KOPT-K1 (cell line): ENCODE results near the gene PPAT.
"Not testable (repeated sequence)": the region's sequence is repeated elsewhere in the genome, so short reads cannot be mapped to it uniquely, and the experiment has no call there.

Experiments used
- H3K27ac ChIP-seq: fragments of 200-600 bp; sonication (generic); 2 replicates; pipeline ENCODE4 v1.5.1; 2016; ENCODE audit warnings: antibody characterized with exemption, mild to moderate bottlenecking, low read depth, low read length; ENCODE audit not compliant: poor library complexity, severe bottlenecking
- H3K36me3 ChIP-seq: fragments of 200-600 bp; sonication (generic); 2 replicates; pipeline ENCODE4 v1.5.1; 2017; ENCODE audit warnings: antibody characterized with exemption, mild to moderate bottlenecking, low read length, moderate library complexity; ENCODE audit not compliant: insufficient read depth
- H3K9me3 ChIP-seq: fragments of 200-600 bp; sonication (generic); 2 replicates; pipeline ENCODE4 v1.5.1; 2017; ENCODE audit warnings: antibody characterized with exemption, low read length, mild to moderate bottlenecking; ENCODE audit not compliant: insufficient read depth, poor library complexity, severe bottlenecking

Gene PPAT

DNA sequence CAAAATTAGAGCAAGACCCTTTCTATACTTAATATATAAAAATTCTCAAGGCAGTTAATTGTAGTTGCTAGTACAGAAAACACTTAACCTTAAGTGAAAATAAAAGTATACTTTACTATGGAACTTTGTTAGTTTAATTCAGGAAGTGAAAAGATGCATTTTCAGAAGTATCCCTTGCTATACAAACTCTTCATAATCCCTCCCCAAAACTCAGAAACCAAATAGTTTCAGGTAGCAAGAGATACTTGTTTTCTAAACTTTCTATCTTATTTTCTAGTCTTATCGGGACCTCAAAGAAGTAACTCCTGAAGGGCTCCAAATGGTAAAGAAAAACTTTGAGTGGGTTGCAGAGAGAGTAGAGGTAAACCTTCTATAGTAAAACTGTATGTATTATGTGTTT, 14.9 kb upstream of the PPAT start:
- H3K27ac ChIP-seq: no peak overlapping the region
- H3K9me3 ChIP-seq: no peaks in the 10 kb centered on the region
- peaks cover 100% of the 10 kb centered on the region for H3K36me3 ChIP-seq

DNA sequence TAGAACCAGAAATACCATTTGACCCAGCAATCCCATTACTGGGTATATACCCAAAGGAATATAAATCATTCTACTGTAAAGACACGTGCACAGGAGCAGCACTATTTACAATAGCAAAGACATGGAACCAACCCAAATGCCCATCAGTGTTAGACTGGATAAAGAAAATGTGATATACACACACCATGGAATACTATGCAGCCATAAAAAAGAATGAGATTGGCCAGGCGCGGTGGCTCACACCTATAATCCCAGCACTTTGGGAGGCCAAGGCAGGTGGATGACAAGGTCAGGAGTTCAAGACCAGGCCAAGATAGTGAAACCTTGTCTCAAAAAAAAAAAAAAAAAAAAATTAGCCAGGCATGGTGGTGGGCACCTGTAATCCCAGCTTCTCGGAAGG, 14.1 kb upstream of the PPAT start:
- H3K36me3 ChIP-seq: peaks cover 100% of the 10 kb centered on the region
- not testable (repeated sequence) for H3K9me3 ChIP-seq, H3K27ac ChIP-seq

DNA sequence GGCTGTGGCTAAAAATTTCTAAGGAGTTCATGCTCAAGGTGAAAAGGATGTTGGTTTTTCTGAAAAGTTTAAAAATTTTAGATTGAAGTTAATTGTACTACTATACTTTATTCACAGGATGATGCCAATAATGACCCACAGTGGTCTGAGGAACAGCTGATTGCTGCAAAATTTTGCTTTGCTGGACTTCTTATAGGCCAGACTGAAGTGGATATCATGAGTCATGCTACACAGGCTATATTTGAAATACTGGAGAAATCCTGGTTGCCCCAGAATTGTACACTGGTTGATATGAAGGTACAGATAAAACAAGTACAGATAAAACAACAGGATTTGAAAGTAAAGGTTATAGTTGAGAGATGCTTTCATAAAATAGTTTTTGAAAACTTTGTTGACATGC, 12.9 kb upstream of the PPAT start:
- Histone ChIP-seq H3K27ac (no peak overlapping the region), H3K9me3 (no peaks in the 10 kb centered on the region), H3K36me3 (peaks cover 100% of the 10 kb centered on the region)

DNA sequence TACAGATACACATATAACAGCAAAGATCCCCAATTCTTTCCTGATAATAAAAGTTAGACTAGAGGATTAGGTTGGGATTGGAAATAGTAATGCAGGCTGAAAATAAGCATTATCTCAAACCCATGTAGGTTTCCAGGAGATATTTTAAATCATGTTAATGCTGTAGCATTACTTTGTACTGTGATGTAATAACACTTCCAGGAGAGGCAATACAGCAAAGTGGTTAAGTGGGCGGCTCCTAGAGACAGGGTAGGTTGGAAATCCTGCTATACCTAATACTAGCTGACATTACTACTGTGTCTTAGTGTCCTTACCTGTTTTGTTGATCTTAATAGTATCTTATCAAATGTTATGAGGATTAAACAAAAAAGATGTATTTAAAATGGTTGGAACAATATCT, 10.3 kb upstream of the PPAT start:
- H3K9me3 ChIP-seq: no peaks in the 10 kb centered on the region
- H3K36me3 ChIP-seq: peaks cover 100% of the 10 kb centered on the region
- H3K27ac ChIP-seq: no peak overlapping the region

DNA sequence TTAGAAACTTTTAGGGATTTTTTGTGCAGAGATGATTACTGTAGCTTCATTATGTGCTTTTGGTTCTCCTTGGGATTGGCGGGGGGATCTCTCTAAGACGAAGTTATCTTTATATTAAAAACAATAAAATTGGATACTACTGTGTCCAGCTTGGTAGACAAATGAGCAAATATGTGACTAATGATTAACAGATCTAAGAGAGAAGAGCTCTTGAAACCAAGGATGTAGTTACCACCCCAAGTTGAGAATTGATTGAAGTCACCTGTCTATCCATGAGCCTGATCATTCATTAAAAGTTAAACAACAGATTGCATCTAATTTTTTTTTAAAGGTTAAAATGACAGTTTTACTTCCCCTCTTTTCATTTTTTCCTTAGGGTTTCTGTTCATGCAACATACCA, 9.3 kb upstream of the PPAT start:
- peaks cover 100% of the 10 kb centered on the region for H3K36me3 ChIP-seq
- H3K27ac ChIP-seq: no peak overlapping the region
- H3K9me3 ChIP-seq: no peaks in the 10 kb centered on the region

DNA sequence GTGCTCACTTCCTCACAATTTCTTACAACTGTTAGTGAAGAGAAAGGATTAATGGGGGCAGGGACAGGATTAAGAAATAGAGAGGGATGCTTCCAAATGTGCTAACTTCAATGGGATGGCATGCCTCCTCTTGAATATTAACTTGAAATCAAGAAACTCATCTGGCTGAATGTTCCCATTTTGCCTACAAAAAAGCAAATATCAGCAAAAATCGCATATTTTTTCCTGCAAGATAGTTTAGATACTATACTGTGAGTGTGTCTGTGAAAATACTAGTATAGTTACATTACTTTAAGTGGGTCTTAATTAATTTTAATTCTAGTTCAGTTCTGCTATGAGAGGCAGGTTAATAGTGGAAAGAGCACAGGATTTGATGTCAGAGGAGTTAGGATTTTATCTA, 5.6 kb upstream of the PPAT start:
- peak overlapping the region; percentile 16 for H3K27ac ChIP-seq
- no peaks in the 10 kb centered on the region for H3K9me3 ChIP-seq
- peaks cover 73% of the 10 kb centered on the region for H3K36me3 ChIP-seq

DNA sequence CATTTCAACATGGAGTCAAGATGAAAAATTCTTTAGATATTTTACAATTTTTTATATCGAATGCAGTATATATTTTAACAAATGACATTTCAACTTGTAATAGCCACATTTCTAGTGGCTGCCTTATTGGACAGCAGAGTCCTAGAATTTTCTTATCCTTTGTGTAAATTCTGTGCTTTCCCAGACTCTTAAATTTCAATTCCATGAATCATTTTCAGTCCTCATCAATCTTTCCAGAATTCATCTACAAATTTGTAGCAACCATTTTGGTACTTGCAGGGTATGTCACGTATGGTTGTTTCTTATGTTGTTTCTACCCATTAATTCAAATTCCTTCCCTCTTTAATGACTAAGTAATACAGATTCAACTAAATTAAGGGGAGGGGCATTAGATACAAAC, 3.4 kb upstream of the PPAT start:
- peaks cover 51% of the 10 kb centered on the region for H3K36me3 ChIP-seq
- H3K27ac ChIP-seq: no peak overlapping the region
- H3K9me3 ChIP-seq: no peaks in the 10 kb centered on the region

DNA sequence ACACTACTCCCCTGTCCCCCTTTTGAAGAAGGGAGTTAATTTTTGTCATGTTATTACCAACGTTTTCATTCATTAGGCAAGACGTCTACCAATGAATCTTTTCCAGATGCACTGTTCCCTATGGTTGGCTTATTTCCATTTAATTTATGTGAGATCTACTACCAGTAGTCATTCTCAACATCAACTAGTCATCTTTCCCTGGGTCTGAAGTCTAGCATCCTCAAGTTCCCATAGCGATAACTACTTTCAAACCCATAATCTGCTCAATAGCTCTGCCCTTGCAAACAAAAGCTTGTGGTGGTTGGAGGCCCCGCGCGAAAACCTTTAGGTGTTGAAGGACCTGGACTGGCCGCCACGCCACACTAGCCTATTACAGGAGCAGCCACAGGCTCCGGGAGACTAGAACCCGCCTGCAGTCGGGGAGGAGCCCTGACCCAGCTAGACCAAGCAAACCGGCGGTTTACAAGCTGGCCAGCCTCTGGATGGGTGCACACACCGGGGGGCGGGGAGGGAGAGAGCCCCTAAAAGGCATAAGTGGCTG, 746 bp downstream of the PPAT start:
- Histone ChIP-seq H3K36me3 (peaks cover 17% of the 10 kb centered on the region), H3K9me3 (no peaks in the 10 kb centered on the region), H3K27ac (peak overlapping the region; percentile 86)

DNA sequence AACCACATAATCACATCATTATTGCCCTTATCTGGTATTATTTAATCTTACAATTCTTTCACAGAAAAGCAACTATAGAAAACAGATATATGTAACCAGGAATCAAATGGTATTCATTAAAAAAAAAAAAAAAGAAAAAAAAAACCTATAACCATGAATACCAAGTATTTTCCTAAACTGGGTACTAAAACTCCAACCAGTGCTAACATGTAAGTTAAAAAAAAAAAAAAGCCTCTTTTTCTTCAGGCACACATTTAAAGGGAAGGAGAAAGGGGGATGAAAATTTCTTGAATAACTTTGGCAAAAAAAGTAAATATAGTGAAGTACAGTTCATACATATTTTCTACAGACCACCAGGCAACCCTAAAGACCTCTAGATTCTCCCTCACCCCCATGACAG, 2.1 kb downstream of the PPAT start:
- no peak overlapping the region for H3K27ac ChIP-seq
- H3K36me3 ChIP-seq: peaks cover 7% of the 10 kb centered on the region; the same call in 1 of the 2 replicates
- H3K9me3 ChIP-seq: no peaks in the 10 kb centered on the region

DNA sequence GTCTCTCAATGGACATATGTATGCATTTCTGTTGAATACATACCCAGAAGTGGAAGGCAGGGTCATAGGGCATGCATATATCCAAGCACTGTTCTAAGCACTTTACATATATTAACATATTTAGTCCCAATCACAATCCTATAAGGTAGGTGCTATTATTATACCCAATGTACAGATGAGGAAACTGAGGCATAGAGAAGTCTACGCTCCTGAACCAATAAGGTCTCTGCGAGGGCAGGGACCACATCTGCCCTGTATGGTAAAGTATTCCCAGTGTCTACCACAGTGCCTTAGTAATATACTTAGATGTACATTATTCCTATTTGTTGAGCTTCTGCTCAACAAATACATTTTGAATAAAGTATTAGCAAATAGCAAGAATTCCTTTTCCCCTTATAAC, 5.2 kb downstream of the PPAT start:
- Histone ChIP-seq H3K36me3 (peaks cover 23% of the 10 kb centered on the region), H3K27ac (no peak overlapping the region), H3K9me3 (no peaks in the 10 kb centered on the region)

DNA sequence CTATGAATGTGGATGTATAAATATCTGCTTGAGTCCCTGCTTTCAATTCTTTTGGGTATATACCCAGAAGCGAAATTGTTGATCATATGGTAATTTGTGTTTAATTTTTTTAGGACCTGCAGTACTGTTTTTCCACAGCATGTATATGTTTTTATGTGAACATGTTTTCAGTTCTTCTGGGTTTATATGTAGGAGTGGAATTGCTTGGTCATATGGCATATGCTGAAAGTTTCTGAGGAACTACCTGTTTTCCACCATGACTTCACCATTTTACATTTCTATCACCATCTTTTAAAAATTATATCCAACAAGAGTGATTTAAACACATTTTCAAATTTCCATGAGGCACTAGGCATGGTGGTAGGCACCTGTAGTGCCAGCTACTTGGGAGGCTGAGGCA, 8.2 kb downstream of the PPAT start:
- Histone ChIP-seq H3K27ac (no peak overlapping the region), H3K36me3 (peaks cover 21% of the 10 kb centered on the region)

DNA sequence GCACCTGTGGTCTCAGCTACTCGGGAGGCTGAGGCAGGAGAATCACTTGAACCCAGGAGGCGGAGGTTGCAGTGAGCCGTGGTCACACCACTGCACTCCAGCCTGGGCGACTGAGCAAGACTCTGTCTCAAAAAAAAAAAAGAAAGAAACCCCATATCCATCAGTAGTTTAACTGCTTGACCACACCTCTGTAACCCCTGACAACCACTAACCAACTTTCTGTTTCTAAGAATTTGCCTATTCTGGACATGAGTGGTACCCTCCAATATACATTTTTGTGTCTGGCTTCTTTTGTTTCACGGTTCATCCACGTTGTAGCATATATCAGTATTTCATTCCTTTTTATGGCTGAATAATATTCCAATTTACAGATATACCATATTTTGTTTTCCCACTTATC, 9.1 kb downstream of the PPAT start:
- H3K27ac ChIP-seq: no peak overlapping the region
- H3K9me3 ChIP-seq: no peaks in the 10 kb centered on the region
- H3K36me3 ChIP-seq: peaks cover 20% of the 10 kb centered on the region

More for the DNA sequence above, 8.2 kb downstream of the PPAT start:
- no peaks in the 10 kb centered on the region for H3K9me3 ChIP-seq

DNA sequence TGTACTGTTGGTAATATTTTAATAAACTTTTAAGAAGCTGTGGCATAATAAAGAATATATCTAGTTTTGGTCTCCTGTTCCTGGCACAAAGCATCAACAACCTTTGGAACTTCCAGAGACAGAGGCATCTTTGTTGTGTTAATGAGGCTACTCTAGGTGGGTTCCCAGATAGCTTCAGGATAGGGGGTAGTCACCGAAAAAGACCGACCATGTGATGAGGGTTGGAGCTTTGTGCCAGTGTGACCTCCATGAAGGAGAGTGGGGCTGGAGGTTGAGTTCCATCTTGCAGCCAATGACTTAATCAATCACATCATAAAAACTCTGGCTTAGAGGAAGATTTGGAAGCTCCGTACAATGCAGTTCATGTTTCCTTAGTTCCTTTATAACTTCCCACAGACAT, 9.9 kb downstream of the PPAT start:
- Histone ChIP-seq H3K36me3 (peaks cover 26% of the 10 kb centered on the region), H3K27ac (no peak overlapping the region), H3K9me3 (no peaks in the 10 kb centered on the region)

DNA sequence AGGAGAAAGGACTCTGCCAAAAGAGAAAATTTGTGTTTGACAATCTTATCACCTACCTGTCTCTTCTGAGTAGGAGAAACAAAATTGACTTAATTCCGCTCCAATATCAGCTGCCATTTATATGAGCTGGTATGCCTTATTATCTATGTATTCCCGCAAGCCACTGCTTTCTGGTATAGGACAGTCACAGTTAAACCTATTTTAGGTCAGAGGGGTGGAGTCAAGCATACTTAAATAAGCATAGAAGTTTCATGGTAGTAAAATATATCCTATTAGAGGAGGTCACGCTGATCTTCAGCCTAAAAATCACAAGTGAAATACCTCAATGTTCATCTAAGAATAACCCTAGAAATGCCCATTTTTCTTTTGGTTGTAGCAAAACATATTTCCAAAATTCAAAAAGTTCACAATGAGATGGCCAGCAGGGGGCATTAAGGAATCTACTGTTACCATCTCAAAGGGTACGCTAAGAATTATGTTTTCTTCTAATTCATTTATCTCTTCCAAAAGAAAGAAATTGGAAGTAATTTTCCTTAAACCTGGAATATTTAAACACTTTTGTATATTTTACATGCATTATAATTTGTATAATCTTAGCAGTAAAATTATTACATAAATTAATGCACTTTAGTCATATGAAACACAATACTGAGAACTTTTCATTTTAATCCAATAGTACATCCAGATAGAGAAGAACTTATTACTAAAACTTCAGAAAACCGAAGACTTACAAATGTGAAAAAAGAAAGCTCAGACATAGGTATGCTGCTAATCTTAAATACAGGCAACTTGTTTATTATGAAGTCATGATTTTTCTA, 10.5 kb downstream of the PPAT start:
- Histone ChIP-seq H3K36me3 (peaks cover 26% of the 10 kb centered on the region), H3K27ac (no peak overlapping the region), H3K9me3 (no peaks in the 10 kb centered on the region)

DNA sequence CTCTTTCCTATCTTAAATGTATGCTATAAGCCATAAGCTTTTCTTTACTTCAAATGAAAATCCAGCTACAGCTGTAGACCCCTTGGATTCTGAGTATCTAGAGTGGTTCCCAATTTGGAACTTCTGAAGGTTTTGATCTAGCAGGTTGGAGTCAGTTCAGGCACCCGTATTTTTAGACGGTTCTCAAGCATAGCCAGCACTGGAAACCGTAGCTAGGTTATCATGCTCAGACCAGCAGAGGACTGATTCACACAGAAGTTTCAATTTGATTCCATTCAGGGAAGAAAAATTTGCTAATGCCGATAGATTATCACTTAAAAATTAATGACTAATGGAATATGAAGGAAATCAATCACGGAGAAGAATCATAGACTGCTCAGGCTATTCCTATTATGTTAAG, 11.2 kb downstream of the PPAT start:
- no peaks in the 10 kb centered on the region for H3K9me3 ChIP-seq
- H3K36me3 ChIP-seq: peaks cover 26% of the 10 kb centered on the region
- no peak overlapping the region for H3K27ac ChIP-seq

DNA sequence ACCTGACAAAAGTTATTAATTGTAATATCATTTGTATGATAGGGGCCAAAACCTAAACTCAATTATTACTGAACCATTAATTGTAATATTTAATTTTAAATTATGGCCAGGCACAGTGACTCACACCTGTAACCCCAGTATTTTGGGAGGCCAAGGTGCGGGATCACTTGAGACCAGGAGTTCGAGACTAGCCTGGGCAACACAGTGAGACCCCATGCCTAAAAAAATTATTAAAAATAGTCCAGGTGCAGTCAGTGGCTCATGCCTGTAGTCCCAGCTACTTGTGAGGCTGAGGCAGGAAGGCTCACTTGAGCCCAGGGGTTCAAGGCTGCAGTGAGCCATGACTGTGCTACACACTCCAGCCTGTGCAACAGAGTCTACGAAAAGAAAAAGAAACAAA, 18.0 kb downstream of the PPAT start:
- H3K9me3 ChIP-seq: no peaks in the 10 kb centered on the region
- no peak overlapping the region for H3K27ac ChIP-seq
- H3K36me3 ChIP-seq: peaks cover 10% of the 10 kb centered on the region; the same call in 1 of the 2 replicates
